ENCODE measurements around the gene PSD.

DNA sequence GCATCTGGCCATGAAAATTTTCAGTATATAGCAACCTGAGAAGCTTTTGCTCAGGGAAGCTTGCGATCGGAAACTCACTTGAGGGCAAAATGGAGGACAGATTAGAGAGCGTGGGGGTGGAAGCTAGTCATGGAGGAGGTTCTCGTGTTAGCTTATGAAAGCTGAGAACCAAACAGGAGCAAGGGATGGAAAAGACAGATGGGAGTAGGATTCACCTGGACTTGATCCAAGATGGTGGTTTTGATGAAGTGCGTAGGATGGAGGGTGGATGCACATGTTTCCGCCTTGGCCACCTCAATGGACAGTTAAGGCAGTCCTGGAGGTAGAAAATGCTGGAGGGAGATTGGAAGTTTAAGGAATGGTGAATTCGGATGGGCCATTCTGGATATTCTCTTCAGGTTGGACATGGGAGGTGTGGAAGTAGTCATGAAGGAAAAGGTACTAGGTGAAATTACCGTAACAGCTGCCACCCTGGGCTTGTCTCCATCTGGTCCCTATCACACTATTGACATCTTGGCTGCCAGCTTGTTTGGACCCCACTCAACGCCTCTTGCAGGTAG lies 39.1 kb upstream of the PSD start:
- TF ChIP-seq, protein P1, sequence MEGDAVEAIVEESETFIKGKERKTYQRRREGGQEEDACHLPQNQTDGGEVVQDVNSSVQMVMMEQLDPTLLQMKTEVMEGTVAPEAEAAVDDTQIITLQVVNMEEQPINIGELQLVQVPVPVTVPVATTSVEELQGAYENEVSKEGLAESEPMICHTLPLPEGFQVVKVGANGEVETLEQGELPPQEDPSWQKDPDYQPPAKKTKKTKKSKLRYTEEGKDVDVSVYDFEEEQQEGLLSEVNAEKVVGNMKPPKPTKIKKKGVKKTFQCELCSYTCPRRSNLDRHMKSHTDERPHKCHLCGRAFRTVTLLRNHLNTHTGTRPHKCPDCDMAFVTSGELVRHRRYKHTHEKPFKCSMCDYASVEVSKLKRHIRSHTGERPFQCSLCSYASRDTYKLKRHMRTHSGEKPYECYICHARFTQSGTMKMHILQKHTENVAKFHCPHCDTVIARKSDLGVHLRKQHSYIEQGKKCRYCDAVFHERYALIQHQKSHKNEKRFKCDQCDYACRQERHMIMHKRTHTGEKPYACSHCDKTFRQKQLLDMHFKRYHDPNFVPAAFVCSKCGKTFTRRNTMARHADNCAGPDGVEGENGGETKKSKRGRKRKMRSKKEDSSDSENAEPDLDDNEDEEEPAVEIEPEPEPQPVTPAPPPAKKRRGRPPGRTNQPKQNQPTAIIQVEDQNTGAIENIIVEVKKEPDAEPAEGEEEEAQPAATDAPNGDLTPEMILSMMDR (IDR thresholded peaks at IDR 0.05; ENCODE audit: low read depth, low read length, poor library complexity, severe bottlenecking) = no peak
- TF ChIP-seq EZH2phosphoT487 (IDR thresholded peaks at IDR 0.05; ENCODE audit: borderline replicate concordance, low read length) = no peak

Data from DOHH2 (cell line).